OCI-LY1 (cell line): Measurements from ENCODE around the gene USP36.

ENCODE experiments used
- H2AFZ ChIP-seq: fragments of 200-600 bp; sonication (generic), shearing (Covaris generic); 2 replicates; pipeline ENCODE4 v1.6.0; 2014; ENCODE audit warnings: antibody characterized with exemption, mild to moderate bottlenecking, low read length
- H3F3A ChIP-seq: fragments of 200-600 bp; sonication (generic), shearing (Covaris generic); 2 replicates; pipeline ENCODE4 v1.6.0; 2014; ENCODE audit warnings: mild to moderate bottlenecking, antibody characterized with exemption, low read length, moderate library complexity; ENCODE audit not compliant: insufficient read depth
- H3K27ac ChIP-seq: fragments of 200-600 bp; sonication (generic); 2 replicates; pipeline ENCODE4 v1.5.1; 2014; ENCODE audit warnings: low read length, mixed run types, mild to moderate bottlenecking, low read depth; ENCODE audit not compliant: poor library complexity, severe bottlenecking
- H3K27me3 ChIP-seq: fragments of 200-600 bp; sonication (generic); 2 replicates; pipeline ENCODE4 v1.6.0; 2014; ENCODE audit warnings: antibody characterized with exemption, mild to moderate bottlenecking, low read length, moderate library complexity; ENCODE audit not compliant: insufficient read depth
- H3K36me3 ChIP-seq: fragments of 200-600 bp; sonication (generic); 2 replicates; pipeline ENCODE4 v1.6.1; 2014; ENCODE audit warnings: mild to moderate bottlenecking, antibody characterized with exemption, low read length, moderate library complexity, mixed read lengths; ENCODE audit not compliant: insufficient read depth
- H3K4me1 ChIP-seq: fragments of 200-600 bp; sonication (generic); 2 replicates; pipeline ENCODE4 v1.5.1; 2014; ENCODE audit warnings: mild to moderate bottlenecking, low read length, moderate library complexity; ENCODE audit not compliant: insufficient read depth, severe bottlenecking
- H3K4me2 ChIP-seq: fragments of 200-600 bp; sonication (generic), shearing (Covaris generic); 2 replicates; pipeline ENCODE4 v1.6.1; 2014; ENCODE audit warnings: low read length
- H3K4me3 ChIP-seq: fragments of 200-600 bp; sonication (generic); 2 replicates; pipeline ENCODE4 v1.5.1; 2014; ENCODE audit warnings: low read length, low read depth, mild to moderate bottlenecking, mixed read lengths; ENCODE audit not compliant: poor library complexity, severe bottlenecking
- H3K79me2 ChIP-seq: fragments of 200-600 bp; shearing (Covaris generic); 2 replicates; pipeline ENCODE4 v1.6.1; 2016; ENCODE audit warnings: mixed run types, low read length, mixed read lengths; ENCODE audit not compliant: insufficient read depth
- H3K9ac ChIP-seq: fragments of 200-600 bp; sonication (generic), shearing (Covaris generic); 2 replicates; pipeline ENCODE4 v1.6.1; 2014; ENCODE audit warnings: mild to moderate bottlenecking, low read length, mixed read lengths
- H3K9me2 ChIP-seq: fragments of 200-600 bp; sonication (generic), shearing (Covaris generic); 2 replicates; pipeline ENCODE4 v1.6.1; 2014; ENCODE audit warnings: low read depth, mild to moderate bottlenecking, low read length, mixed read lengths
- H3K9me3 ChIP-seq: fragments of 200-600 bp; shearing (Covaris generic); 2 replicates; pipeline ENCODE4 v1.6.1; 2014; ENCODE audit warnings: low read length, mixed read lengths
- H4K20me1 ChIP-seq: fragments of 200-600 bp; sonication (generic), shearing (Covaris generic); 2 replicates; pipeline ENCODE4 v1.6.0; 2016; ENCODE audit warnings: mild to moderate bottlenecking, low read length; ENCODE audit not compliant: insufficient read depth
- CTCF ChIP-seq: fragments of 200-600 bp; sonication (generic), shearing (Covaris generic); IDR thresholded peaks from 2 replicates; pipeline ENCODE4 v1.5.1; 2017; ENCODE audit warnings: mild to moderate bottlenecking, antibody characterized with exemption, low read length, moderate library complexity, mixed read lengths
- EZH2 ChIP-seq: fragments of 200-600 bp; sonication (generic), shearing (Covaris generic); IDR thresholded peaks from 2 replicates; pipeline ENCODE4 v1.8.0; 2017; ENCODE audit warnings: borderline replicate concordance, mixed run types, mild to moderate bottlenecking, antibody characterized with exemption, low read length, moderate library complexity, mixed read lengths

The USP36 gene

GRCh38 chr17:78854508-78854907, 13.9 kb upstream of the USP36 start:
- H2AFZ ChIP-seq, result no peak overlapping the region
- H3K27ac ChIP-seq, result no peak overlapping the region
- H3K9me2 ChIP-seq, result no peaks in the 10 kb centered on the region
- TF ChIP-seq EZH2 (no peak), CTCF (no peak)
- H3K4me3 ChIP-seq, result no peak overlapping the region
- 0 out of 2 replicates have a peak, but pooled peaks cover 5% of the 10 kb centered on the region for H3K27me3 ChIP-seq
- no peaks in the 10 kb centered on the region for H3K9me3 ChIP-seq
- H3K36me3 ChIP-seq, result no peaks in the 10 kb centered on the region
- H3F3A ChIP-seq, result no peaks in the 10 kb centered on the region
- no peaks in the 10 kb centered on the region for H4K20me1 ChIP-seq
- H3K79me2 ChIP-seq, result no peaks in the 10 kb centered on the region
- no peak overlapping the region for H3K9ac ChIP-seq
- no peak overlapping the region for H3K4me2 ChIP-seq
- no peaks in the 10 kb centered on the region for H3K4me1 ChIP-seq

GRCh38 chr17:78853926-78854394, 13.3 kb upstream of the USP36 start:
- H3K36me3 ChIP-seq, result no peaks in the 10 kb centered on the region
- H2AFZ ChIP-seq, result no peak overlapping the region
- H4K20me1 ChIP-seq, result no peaks in the 10 kb centered on the region
- H3K79me2 ChIP-seq, result no peaks in the 10 kb centered on the region
- H3K9me2 ChIP-seq, result no peaks in the 10 kb centered on the region
- H3K4me3 ChIP-seq, result no peak overlapping the region
- H3K27ac ChIP-seq, result no peak overlapping the region
- H3K4me2 ChIP-seq, result no peak overlapping the region
- no peaks in the 10 kb centered on the region for H3K9me3 ChIP-seq
- no peak overlapping the region for H3K9ac ChIP-seq
- no peak for TF ChIP-seq CTCF
- no peak for TF ChIP-seq EZH2
- 0 out of 2 replicates have a peak, but pooled peaks cover 5% of the 10 kb centered on the region for H3K27me3 ChIP-seq
- no peaks in the 10 kb centered on the region for H3K4me1 ChIP-seq
- no peaks in the 10 kb centered on the region for H3F3A ChIP-seq

- TF ChIP-seq EZH2 (no peak), CTCF (peak; percentile 46)
- Histone ChIP-seq H3K36me3 (no peaks in the 10 kb centered on the region), H4K20me1 (no peaks in the 10 kb centered on the region), H2AFZ (no peak overlapping the region), H3K79me2 (no peaks in the 10 kb centered on the region), H3K27me3 (0 out of 2 replicates have a peak, but pooled peaks cover 5% of the 10 kb centered on the region), H3K9ac (no peak overlapping the region), H3K9me3 (no peaks in the 10 kb centered on the region), H3K4me3 (no peak overlapping the region), H3F3A (no peaks in the 10 kb centered on the region), H3K4me2 (no peak overlapping the region), H3K4me1 (no peaks in the 10 kb centered on the region), H3K27ac (no peak overlapping the region), H3K9me2 (no peaks in the 10 kb centered on the region)
Observed at GRCh38 chr17:78852709-78853121, 12.1 kb upstream of the USP36 start.
